Ovary (tissue), 9 donors: Measurements from ENCODE around the gene ACTL7B. TPM values are rescaled to one million over a fixed set of nuclear protein-coding genes. Genes with fewer than 3 reads are reported as not detected.

Experiments
- DNase-seq, 5 donors: peaks; one replicate each; pipeline ENCODE4 v3.0.0-alpha.2; 2019 to 2020
- H3K27ac ChIP-seq, 2 donors: fragments of 200-600 bp; one replicate each; pipeline versions ENCODE4 v1.5.1 to v1.8.0; 2019 to 2022
- H3K27me3 ChIP-seq: fragments of 200-600 bp; one replicate; pipeline ENCODE4 v1.8.0; 2022
- H3K36me3 ChIP-seq: fragments of 200-600 bp; sonication (generic); one replicate; pipeline ENCODE4 v1.5.1; 2019
- H3K4me1 ChIP-seq: one replicate; pipeline ENCODE4 v1.8.1; 2013; ENCODE audit warnings: mild to moderate bottlenecking, moderate library complexity; ENCODE audit not compliant: insufficient read depth
- H3K4me3 ChIP-seq: fragments of 200-600 bp; sonication (generic); one replicate; pipeline ENCODE4 v1.5.1; 2017
- H3K9me3 ChIP-seq, 2 donors: fragments of 200-600 bp in 1 of 2; sonication (generic) in 1 of 2; one replicate each; pipeline versions ENCODE4 v1.5.1 to v1.8.1; 2013 to 2019; ENCODE audit warnings: mild to moderate bottlenecking in 1 of 2, moderate library complexity in 1 of 2
- CTCF ChIP-seq, 3 donors: fragments of 450-650 bp in 2 of 3; fragments of 200-600 bp in 1 of 3; IDR thresholded peaks; one replicate each; pipeline versions ENCODE4 v1.5.1 to v1.8.0; 2016 to 2022; ENCODE audit warnings: antibody characterized with exemption in 3 of 3, mild to moderate bottlenecking in 1 of 3
- EP300 ChIP-seq: sonication (generic); formaldehyde crosslinking; IDR thresholded peaks from one replicate; pipeline ENCODE4 v1.6.1; 2017; ENCODE audit warnings: antibody characterized with exemption
- POLR2A ChIP-seq: fragments of 450-650 bp; IDR thresholded peaks from one replicate; pipeline ENCODE4 v1.6.1; 2017; ENCODE audit warnings: antibody characterized with exemption, mild to moderate bottlenecking, moderate library complexity
- WGBS, 3 donors: extraction: QIAGEN DNeasy Blood & Tissue Kit in 1 of 3; methylation state at CpG; one replicate each; pipeline versions ENCODE4 v1.1.5 to v1.1.7; 2013 to 2017; 5-methylcytosine and 5-hydroxymethylcytosine counted together
- intact Hi-C, 4 donors: fragments of 100-400 bp; cut with DNase I; formaldehyde crosslinking; loops; one replicate each; pipeline versions ENCODE4 v1.11.0 to v1.15.1; 2022 to 2023
- polyA plus RNA-seq, 2 donors: library from polyadenylated mRNA; stranded (reverse); fragments of 200-250 nt in 1 of 2; fragments of 350-450 nt in 1 of 2; fragmentation: Illumina TruSeq in 1 of 2; extraction: RNeasy Lipid Tissue Mini Kit (QIAGEN cat#74804) in 1 of 2; gene quantifications; one replicate each; pipeline ENCODE4 v1.2.3, GENCODE V29; 2013 to 2014
- total RNA-seq, 7 donors: library from RNA; depleted of rRNA in 2 of 7; stranded (reverse); fragments of >200 nt in 2 of 7; fragmentation: NEBNext Ultra II Directional in 3 of 7; extraction: Animal tissue kit (Norgen Biotek cat#: 25700) in 3 of 7; gene quantifications; one replicate each; pipeline versions ENCODE4 v1.1.0 to v1.2.4, GENCODE V29; 2016 to 2023
- donor health status: DM: no; HTN: no; CAD: no; lungs with moderate emphysema.
- donor health status: DM: no; HTN: no; CAD: no.
- donor health status: Bipolar disorder and iron deficiency.
- donor health status: DM: yes; HTN: yes; CAD: no.
- donor health status: DM: no; HTN: no; CAD: no.
- donor health status: DM: yes; HTN: yes; CAD: no.

The ACTL7B gene
- total and polyA plus RNA-seq, 9 donors: 0.10 to 0.17 (median 0.15) TPM; not detected in 6

- Histone ChIP-seq H3K36me3 (no peaks in the 10 kb centered on the region), H3K4me3 (no peak overlapping the region), H3K27ac (no peak overlapping the region), H3K4me1 (no peaks in the 10 kb centered on the region), H3K9me3 (no peaks in the 10 kb centered on the region), H3K27me3 (no peaks in the 10 kb centered on the region)
- TF ChIP-seq POLR2A: no peak
- no peak for TF ChIP-seq EP300
- TF ChIP-seq CTCF (IDR thresholded peaks at IDR 0.05): no peak
- no peak for DNase-seq
- WGBS, 3 donors: 74 to 83% (median 74%) methylated on average over 6 of the region's 6 CpGs
- intact Hi-C loops: no loop called here
Measured at GRCh38 chr9:108838017-108838416, 17.8 kb downstream of the ACTL7B start.

GRCh38 chr9:108837530-108837929 lies 18.3 kb downstream of the ACTL7B start:
- H3K27ac ChIP-seq: no peak overlapping the region
- H3K27me3 ChIP-seq: no peaks in the 10 kb centered on the region
- 72 to 79% (median 73%) methylated on average over 4 of the region's 4 CpGs for WGBS, 3 donors
- no peaks in the 10 kb centered on the region for H3K9me3 ChIP-seq
- H3K4me1 ChIP-seq: no peaks in the 10 kb centered on the region
- intact Hi-C loops: no loop called here
- no peak for DNase-seq
- H3K4me3 ChIP-seq: no peak overlapping the region
- TF ChIP-seq POLR2A (no peak), CTCF (IDR thresholded peaks at IDR 0.05) (no peak), EP300 (no peak)
- no peaks in the 10 kb centered on the region for H3K36me3 ChIP-seq

GRCh38 chr9:108836781-108837180 lies 19.0 kb downstream of the ACTL7B start:
- WGBS, 3 donors: 63 to 82% (median 73%) methylated on average over 5 of the region's 5 CpGs
- Histone ChIP-seq H3K4me3 (no peak overlapping the region), H3K27ac (no peak overlapping the region)

GRCh38 chr9:108836319-108836718 lies 19.5 kb downstream of the ACTL7B start:
- 72 to 86% (median 72%) methylated on average over 9 of the region's 9 CpGs for WGBS, 3 donors
- H3K4me1 ChIP-seq: no peaks in the 10 kb centered on the region

More at GRCh38 chr9:108836781-108837180, 19.0 kb downstream of the ACTL7B start:
- TF ChIP-seq POLR2A (no peak), EP300 (no peak), CTCF (IDR thresholded peaks at IDR 0.05) (no peak)
- intact Hi-C loops: no loop called here
- Histone ChIP-seq H3K27me3 (no peaks in the 10 kb centered on the region), H3K9me3 (no peaks in the 10 kb centered on the region), H3K4me1 (no peaks in the 10 kb centered on the region), H3K36me3 (no peaks in the 10 kb centered on the region)
- DNase-seq: no peak

More at GRCh38 chr9:108836319-108836718, 19.5 kb downstream of the ACTL7B start:
- no peak for TF ChIP-seq EP300
- no peak for TF ChIP-seq POLR2A
- TF ChIP-seq CTCF (IDR thresholded peaks at IDR 0.05): no peak
- no peak overlapping the region for H3K4me3 ChIP-seq
- H3K36me3 ChIP-seq: no peaks in the 10 kb centered on the region
- no peak overlapping the region for H3K27ac ChIP-seq
- no peaks in the 10 kb centered on the region for H3K27me3 ChIP-seq
- DNase-seq: no peak
- intact Hi-C loops: no loop called here
- H3K9me3 ChIP-seq: no peaks in the 10 kb centered on the region
